Osteocyte (in vitro differentiated cells): ENCODE measurements around the gene LAMA1. TPM values are rescaled to one million over a fixed set of nuclear protein-coding genes. Genes with fewer than 3 reads are reported as not detected.

ENCODE experiments used
- DNase-seq: peaks from one replicate; pipeline ENCODE4 v3.0.0; 2021; ENCODE audit warnings: mixed read lengths; ENCODE audit not compliant: unreplicated experiment; ENCODE audit errors: extremely low spot score
- H3K27ac Mint-ChIP-seq: one replicate; pipeline ENCODE4 v1.8.0; 2021; ENCODE audit warnings: mild to moderate bottlenecking, mixed read lengths; ENCODE audit not compliant: unreplicated experiment
- H3K27me3 Mint-ChIP-seq: one replicate; pipeline ENCODE4 v1.8.0; 2021; ENCODE audit warnings: mixed read lengths; ENCODE audit not compliant: unreplicated experiment
- H3K36me3 Mint-ChIP-seq: one replicate; pipeline ENCODE4 v1.8.0; 2021; ENCODE audit warnings: mixed read lengths; ENCODE audit not compliant: unreplicated experiment
- H3K4me1 Mint-ChIP-seq: one replicate; pipeline ENCODE4 v1.8.0; 2021; ENCODE audit warnings: mixed read lengths; ENCODE audit not compliant: unreplicated experiment
- H3K4me3 Mint-ChIP-seq: one replicate; pipeline ENCODE4 v1.8.0; 2021; ENCODE audit warnings: mild to moderate bottlenecking, moderate library complexity, mixed read lengths; ENCODE audit not compliant: unreplicated experiment
- H3K9me3 Mint-ChIP-seq: one replicate; pipeline ENCODE4 v1.8.0; 2021; ENCODE audit warnings: mixed read lengths; ENCODE audit not compliant: unreplicated experiment
- total RNA-seq: library from RNA; stranded (reverse); gene quantifications from 2 replicates; pipeline ENCODE4 v1.2.1, GENCODE V29; 2021
- TF ChIP-seq, protein P1 (sequence below): fragments of 200-600 bp; sonication (generic); IDR thresholded peaks from 2 replicates; pipeline ENCODE4 v1.5.0; 2021; ENCODE audit warnings: antibody characterized with exemption, mild to moderate bottlenecking, moderate library complexity

LAMA1 gene
- total RNA-seq, 1 donor from 2014 or later = 0.30 TPM

DNA sequence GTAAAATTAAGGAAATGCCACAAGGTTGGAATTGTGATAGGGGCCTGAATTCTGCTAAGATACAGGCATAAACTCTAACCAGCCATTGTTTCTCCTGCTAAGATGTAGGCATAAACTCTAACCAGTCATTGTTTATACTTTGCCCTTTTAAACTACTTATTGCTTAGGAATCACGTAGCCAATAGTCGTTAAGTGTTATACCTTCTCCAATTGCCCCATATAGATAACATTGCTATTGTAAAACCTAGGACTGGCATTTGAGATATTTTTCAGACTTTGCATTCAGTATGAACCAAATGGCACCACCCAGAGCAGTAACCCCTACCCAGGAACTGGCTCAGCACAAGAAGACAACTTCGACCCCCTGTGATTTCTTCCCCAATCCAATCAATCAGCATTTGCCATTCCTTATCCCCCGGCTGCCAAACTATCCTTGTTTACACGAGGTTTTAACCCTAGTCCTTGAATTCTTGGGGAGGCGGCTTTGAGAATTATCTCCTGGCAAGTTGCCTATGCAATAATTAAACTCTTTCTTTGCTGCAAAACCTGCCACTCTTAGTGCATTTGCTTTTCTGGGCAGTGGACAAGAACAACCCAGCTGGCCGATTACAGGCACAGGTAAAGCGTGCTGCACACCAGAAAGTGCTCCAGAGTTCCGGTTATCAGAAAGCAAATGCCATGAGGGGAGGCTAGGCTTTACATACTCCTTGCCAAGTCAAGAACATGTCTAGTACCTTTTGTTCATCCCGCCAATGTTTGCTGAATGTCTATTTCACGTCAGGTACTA, 167.6 kb downstream of the LAMA1 start:
- no peak for DNase-seq
- TF ChIP-seq, protein P1, sequence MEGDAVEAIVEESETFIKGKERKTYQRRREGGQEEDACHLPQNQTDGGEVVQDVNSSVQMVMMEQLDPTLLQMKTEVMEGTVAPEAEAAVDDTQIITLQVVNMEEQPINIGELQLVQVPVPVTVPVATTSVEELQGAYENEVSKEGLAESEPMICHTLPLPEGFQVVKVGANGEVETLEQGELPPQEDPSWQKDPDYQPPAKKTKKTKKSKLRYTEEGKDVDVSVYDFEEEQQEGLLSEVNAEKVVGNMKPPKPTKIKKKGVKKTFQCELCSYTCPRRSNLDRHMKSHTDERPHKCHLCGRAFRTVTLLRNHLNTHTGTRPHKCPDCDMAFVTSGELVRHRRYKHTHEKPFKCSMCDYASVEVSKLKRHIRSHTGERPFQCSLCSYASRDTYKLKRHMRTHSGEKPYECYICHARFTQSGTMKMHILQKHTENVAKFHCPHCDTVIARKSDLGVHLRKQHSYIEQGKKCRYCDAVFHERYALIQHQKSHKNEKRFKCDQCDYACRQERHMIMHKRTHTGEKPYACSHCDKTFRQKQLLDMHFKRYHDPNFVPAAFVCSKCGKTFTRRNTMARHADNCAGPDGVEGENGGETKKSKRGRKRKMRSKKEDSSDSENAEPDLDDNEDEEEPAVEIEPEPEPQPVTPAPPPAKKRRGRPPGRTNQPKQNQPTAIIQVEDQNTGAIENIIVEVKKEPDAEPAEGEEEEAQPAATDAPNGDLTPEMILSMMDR = no peak
- Mint-ChIP-seq H3K27me3 (no peaks in the 10 kb centered on the region), H3K36me3 (no peaks in the 10 kb centered on the region), H3K27ac (no peak overlapping the region), H3K9me3 (peaks cover 7% of the 10 kb centered on the region), H3K4me1 (no peaks in the 10 kb centered on the region), H3K4me3 (no peak overlapping the region)

DNA sequence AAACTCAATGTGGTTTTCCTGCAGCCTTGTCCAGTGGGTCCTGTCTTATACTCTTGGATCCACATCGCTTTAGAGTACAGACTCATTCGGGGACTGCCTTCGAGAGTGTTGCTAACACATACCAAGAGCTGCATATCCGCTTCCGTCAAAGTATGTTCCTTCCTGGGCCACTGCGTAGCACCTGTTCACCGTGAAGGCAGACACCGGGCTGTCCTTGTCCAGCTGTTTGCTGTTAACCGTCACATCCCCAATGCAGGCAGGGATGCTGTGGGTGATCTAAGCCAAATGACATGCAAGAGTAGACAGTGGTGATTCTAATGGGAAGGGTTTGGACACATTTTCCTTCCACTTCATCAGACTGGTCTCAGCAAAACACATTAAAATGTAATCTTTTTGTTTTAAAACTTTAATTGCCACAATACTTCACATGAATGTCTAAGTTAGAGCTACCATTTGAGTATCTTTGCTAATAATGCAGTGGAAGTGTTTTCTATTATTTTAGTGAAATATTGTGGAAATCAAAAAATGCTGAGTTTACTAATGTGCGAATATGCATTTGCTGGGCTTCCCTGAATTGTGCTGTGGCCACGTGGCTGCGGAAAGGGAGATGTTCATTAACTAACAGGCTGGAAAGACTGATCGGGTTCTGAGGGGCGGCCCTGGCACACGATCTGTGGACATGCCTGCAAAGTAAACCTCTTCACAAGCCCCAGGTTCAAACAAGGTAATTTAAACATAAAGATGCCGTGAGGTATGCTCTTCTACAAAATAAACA, 169.1 kb downstream of the LAMA1 start:
- no peaks in the 10 kb centered on the region for H3K36me3 Mint-ChIP-seq
- H3K27ac Mint-ChIP-seq = no peak overlapping the region
- H3K4me1 Mint-ChIP-seq = no peaks in the 10 kb centered on the region
- DNase-seq = no peak
- H3K9me3 Mint-ChIP-seq = peaks cover 7% of the 10 kb centered on the region
- TF ChIP-seq, protein P1 = no peak
- H3K4me3 Mint-ChIP-seq = no peak overlapping the region
- H3K27me3 Mint-ChIP-seq = no peaks in the 10 kb centered on the region

GRCh38 chr18:6947338-6948030, 170.1 kb downstream of the LAMA1 start:
- no peak for DNase-seq

GRCh38 chr18:6943143-6943542, 174.5 kb downstream of the LAMA1 start:
- no peaks in the 10 kb centered on the region for H3K9me3 Mint-ChIP-seq
- TF ChIP-seq, protein P1 = no peak
- peaks cover 14% of the 10 kb centered on the region for H3K27me3 Mint-ChIP-seq
- no peaks in the 10 kb centered on the region for H3K36me3 Mint-ChIP-seq
- H3K27ac Mint-ChIP-seq = no peak overlapping the region
- no peak overlapping the region for H3K4me3 Mint-ChIP-seq
- DNase-seq = no peak
- no peaks in the 10 kb centered on the region for H3K4me1 Mint-ChIP-seq

More at GRCh38 chr18:6947338-6948030, 170.1 kb downstream of the LAMA1 start:
- Mint-ChIP-seq H3K4me3 (no peak overlapping the region), H3K27ac (no peak overlapping the region), H3K4me1 (no peaks in the 10 kb centered on the region), H3K9me3 (peaks cover 7% of the 10 kb centered on the region), H3K27me3 (no peaks in the 10 kb centered on the region), H3K36me3 (no peaks in the 10 kb centered on the region)
- TF ChIP-seq, protein P1 = no peak

DNA sequence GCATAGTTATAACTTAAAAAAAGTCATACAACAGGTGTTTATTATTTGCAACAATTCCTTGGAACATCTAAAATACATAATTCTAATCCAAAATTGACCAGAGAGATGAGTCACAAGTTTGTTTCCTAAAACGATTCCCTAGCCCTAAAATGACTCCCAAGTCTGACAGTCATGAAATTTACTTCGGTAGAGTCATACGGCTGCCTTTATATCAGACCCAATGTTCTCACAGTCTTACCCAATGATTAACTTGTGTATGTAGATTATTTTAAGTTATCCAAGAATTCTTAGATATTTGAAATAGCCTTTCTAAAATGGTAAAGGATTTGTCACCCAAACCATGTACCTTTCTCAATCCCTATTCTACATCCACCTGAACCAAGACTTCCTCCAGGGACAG, 174.9 kb downstream of the LAMA1 start:
- Mint-ChIP-seq H3K9me3 (no peaks in the 10 kb centered on the region), H3K27me3 (peaks cover 17% of the 10 kb centered on the region), H3K36me3 (no peaks in the 10 kb centered on the region), H3K4me3 (no peak overlapping the region), H3K4me1 (no peaks in the 10 kb centered on the region), H3K27ac (no peak overlapping the region)
- TF ChIP-seq, protein P1 = no peak
- DNase-seq = no peak
